GM21390 (cell line): ENCODE data around the gene INO80.

Source experiments
- ATAC-seq: cut with Tn5 transposase; IDR thresholded peaks from one replicate; pipeline ENCODE4 v1.9.1; 2021; ENCODE audit not compliant: unreplicated experiment

The INO80 gene

DNA sequence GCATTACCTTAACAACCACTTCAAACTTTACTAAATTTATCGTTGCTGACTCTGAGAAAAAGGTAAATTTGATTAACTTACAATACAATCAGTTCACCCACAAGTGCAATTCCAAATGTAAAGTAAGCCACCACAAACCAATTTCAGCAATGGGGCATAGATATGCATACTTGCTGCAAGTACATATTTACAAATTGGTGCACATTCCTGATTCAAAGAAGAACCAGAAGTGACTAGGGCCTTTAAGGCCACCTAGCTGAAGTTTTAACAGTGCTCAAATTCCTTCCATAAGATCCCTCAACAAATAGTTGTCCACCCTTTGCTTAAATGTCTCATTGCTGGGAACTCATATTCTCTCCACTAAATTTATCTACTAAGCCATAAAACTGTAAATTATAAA is 67.2 kb downstream of the INO80 start:
- no peak for ATAC-seq

DNA sequence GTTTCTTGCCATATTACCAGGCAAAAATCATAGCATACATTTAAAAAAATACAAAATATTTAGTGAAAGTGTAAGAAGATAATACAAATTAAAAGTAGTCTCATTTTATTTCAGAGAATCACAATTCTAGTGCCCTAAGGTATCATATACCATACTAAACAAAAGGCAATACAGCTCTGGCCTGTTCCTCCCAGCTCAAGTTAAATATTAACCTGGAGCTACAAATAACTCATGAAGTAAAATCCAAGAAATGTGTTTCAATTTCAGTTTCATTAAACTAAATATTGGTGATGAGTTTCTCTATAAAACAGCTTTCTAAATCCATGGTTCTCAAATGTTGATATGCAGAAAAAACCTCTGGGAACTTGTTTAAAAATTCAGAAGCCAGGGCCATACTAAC is 67.7 kb downstream of the INO80 start:
- no peak for ATAC-seq

DNA sequence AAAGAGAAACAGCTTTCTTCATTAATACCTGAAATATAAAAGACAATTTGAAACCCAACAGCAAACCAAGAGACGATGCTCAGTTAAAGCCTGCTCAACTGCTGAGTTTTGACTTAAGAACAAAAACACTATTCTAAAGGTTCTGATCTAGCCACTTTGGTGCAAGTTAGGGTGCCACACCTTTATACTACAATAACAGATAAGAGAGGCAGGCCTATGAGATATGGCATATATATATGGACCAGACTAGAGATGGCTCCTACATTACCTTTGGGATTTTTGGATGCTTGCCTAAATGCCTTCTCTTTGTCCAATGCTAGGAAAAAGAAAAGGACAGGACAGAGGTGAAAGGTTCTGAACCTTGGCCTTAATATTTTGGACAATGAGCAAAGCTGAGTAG is 68.6 kb downstream of the INO80 start:
- ATAC-seq, result no peak

DNA sequence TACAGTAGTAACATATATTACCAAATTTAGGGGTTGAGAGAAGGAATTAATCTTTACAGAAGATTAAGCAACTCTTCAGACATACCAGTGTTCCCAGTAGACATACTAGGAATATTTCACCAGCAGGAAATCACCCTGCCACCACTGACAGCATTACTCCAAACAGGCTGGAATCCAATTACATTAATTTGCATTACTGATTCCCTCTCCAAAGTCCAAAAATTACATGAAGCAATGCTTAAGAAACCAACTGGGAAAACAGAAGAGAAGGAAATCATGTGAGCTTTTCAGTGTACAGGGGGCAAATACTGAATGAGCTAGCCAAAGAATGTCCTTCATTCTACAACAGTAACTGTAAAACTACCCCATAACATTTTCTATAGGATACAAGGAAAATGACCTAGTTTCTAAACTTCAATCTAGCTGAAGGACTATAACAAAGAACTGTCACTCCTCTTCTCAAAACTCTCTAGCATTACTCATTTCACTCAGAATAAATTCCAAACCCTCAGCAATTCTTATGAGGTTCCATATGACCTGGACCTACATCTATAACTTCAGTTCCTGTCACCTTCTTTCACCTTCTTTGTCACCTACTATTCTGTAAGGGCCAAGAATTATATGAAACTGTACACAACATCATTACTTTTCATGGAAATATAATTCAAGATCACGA is 72.7 kb downstream of the INO80 start:
- ATAC-seq, result no peak

DNA sequence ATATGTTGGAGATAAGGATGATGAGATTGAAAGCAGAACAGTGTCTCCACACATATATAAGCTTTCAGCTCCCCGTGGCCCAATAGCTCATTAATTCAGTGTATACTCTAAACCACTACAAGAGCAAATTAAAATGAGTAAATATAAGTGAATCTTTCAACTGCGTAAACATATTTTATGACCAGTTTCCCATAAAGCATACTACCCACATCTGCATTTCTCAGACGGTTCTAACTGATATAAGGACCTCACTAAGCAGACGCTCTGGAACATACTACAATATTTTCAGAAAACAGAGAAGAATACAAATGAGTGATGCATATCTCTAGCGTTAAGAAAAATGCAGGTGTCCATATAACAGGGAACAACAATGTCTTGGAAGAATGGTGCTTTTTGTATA is 73.2 kb downstream of the INO80 start:
- no peak for ATAC-seq

DNA sequence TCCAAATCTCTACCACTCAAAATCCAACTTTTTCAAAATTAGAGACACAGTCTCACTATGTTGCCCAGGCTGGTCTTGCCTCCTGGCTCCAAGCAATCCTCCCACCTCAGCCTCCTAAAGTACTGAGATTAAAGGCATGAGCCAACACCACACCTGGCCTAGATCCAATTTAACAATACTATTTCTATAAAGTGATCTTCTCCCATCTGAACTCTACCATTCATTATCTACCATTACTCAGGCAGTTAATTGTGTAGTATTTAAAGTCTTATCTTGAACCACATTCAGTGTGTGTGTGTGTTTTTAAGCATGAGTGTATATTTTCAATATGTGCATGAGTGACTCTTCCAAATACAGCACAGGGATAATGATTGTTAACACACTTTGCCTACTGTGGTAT is 77.0 kb downstream of the INO80 start:
- ATAC-seq, result no peak

DNA sequence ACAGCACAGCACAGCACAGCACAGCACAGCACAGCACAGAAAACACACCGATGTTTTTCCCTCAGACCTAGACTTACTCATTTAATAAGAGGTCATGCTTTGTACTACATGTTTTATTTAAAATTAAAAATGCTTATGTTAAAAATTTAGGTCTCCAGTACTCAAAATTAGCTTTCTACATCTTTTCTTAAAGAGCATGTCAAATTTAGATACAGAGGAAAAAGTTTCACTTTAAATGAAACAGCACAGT is 84.1 kb downstream of the INO80 start:
- no peak for ATAC-seq

DNA sequence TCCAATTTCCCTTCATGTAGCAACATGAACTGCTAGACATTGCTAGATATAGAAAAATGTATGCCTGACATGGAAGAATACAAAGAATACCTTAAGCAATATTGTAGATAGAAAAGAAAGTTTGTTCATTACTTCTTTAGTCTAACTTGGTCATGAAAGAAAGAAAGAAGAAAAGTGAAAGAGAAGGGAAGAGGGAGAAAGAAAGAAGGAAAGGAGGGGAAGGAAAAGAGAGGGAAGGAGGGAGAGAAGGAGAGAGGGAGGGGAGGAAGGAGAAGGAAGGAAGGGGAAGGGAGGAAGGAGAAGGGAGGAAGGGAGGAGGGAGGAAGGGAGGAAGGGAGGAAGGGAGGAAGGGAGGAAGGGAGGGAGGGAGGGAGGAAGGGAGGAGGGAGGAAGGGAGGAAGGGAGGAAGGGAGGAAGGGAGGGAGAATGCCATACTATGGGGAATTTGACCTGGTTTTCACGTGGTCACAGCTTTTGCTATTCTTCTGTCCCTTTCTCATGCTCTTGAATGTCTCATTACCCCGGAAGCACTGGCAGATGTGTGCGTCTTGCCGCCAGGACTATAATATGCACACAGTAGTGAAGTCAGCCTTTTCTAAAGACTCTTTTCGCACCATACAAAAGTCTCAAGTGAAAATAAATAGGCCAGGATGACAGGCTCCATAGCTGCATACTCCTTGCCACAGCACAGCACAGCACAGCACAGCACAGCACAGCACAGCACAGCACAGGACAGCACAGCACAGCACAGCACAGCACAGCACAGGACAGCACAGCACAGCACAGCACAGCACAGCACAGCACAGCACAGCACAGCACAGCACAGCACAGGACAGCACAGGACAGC is 84.6 kb downstream of the INO80 start:
- ATAC-seq, result no peak

DNA sequence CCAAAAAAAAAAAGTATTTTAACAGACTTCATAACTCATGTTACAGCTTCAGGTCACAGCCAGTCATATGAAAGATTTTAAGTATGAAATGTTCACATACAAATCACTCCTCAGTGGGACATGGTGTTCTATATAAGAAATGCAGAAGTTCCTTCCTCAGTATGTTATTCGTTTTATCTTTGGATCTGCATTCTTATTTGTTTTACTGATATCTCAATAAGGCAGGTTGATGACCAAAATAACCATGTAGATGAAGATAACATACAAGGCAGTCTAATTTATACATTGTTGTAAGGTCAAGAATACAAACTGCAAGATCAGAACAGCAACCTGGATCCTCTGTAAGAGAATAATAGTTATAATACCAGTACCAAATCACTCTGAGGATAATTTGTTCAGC is 87.2 kb downstream of the INO80 start:
- ATAC-seq, result no peak

DNA sequence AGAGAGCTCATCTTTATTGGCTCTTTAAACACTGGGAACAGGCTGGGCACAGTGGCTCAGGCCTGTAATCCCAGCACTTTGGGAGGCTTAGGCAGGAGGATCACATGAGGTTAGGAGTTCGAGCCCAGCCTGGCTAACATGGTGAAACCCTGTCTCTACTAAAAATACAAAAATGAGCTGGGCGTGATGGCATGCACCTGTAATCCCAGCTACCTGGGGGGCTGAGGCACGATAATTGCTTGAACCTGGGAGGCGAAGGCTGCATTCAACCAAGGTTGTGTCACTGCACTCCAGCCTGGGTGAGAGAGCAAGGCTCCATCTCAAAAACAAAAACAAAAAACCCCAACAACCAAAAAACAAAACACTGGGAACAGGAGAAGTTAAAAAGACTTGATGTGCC is 90.7 kb downstream of the INO80 start:
- no peak for ATAC-seq

DNA sequence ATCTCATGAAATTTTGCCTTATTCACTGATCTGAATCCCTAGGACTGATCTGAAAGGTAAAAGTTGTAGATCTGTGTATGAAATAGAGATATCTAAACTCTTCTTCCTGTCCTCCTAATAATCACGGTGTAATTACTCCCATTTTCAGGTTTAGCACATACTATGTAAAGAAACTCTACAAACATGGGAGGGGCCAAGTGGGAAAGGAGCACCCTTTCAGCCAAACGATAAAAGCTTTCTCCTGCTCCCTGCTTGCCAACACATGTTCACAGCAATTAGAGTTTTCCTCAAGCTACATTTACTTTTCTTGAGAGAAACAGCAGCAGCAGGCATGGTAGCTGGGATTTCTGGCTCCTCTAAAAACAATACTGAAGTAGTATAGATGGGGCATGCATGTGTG is 91.2 kb downstream of the INO80 start:
- no peak for ATAC-seq

DNA sequence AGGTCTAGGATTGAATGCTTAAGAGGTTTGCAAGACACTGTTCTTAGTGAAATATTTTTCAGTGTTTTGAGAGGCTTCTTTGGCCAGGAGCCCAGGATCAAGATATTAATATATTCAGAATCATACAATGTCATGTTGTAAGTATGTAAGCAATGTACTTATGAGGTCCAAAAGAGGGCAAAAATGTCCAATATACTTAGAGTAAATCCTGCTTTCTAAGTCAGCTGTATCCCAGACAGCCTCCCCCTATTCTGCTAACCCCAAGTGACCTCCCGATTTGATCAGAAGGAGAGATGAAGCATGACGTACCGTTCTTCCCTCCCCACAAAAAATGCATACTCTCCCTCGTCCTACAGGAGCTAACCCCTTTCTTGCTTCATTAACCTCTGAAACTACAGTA is 91.9 kb downstream of the INO80 start:
- ATAC-seq, result no peak

DNA sequence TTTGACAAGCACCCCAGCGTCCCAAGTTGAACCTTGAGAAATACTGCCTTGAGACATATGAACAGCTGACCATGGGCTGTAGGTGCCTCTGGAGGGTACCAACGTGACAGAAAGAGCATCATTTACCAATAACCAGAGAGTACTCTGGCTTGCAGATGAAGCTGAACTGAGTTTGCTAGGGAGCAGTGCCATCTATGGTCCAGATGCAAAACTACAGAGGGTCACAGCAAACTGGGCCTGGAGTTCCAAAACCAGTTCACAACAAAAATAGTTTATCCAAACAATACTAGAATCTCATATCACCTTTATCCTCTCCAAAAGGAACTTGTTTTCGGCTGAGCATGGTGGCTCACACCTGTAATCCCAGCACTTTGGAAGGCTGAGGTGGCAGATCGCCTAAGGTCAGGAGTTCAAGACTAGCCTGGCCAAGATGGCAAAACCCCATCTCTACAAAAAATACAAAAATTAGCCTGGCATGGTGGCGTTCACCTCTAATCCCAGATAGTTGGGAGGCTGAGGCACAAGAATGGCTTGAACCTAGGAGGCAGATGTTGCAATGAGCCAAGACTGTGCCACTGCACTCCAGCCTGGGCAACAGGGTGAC is 93.5 kb downstream of the INO80 start:
- no peak for ATAC-seq

DNA sequence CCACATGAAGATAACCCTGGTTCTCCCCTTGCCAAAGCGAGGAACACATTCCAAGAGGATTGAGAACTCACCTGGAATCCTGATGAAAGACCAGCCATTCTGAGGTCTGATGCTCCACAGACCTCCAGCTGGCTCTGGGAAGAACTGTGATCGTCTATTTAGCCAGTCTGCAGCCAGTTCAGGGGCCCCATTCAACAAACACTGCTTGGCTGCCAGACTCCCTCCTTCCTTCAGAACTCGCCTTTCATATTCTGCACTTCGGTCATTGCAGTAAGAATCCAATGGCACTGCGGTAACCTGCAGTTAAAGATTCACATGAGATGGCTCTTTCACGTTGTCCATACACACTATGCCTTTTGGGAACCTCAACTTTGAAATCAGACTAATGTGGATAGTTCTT is 95.3 kb downstream of the INO80 start:
- no peak for ATAC-seq

DNA sequence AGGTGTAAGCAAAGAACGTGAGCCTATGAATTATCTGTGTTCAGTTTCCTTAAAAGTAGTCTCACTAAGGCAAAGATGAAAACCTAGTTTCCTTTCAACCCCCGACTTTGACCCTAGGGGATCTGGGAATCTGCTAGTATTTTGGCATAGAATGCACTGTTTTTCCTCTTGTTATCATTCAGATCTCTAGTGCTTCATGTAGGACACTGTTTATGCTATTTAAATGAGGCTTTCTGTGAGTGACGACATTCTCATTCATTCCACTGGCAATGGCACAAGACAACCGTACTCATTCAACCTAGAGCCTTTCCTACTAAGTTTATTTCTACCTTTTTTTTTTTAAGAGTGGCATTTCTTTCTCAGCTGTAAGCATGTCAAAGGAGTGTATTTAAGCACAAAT is 95.8 kb downstream of the INO80 start:
- no peak for ATAC-seq

DNA sequence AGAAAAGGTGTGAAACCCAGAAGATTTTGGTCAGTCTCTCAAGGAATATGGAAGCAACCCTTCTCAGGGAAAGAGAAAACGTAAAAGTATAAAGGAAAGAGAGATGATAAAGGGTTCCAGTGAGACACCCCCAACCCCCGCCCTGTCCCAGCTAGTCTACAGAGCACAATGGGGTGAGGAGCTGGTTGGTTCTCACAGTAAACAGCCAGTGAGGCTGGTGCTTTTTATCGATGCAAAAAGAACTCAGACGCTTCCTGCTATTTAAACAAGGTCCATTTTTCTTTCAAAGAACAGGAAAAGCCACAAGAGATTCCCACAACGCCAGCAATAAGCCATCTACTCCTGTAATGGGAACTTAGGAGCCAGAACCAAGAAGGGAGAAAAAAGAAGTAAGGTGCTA is 96.9 kb downstream of the INO80 start:
- no peak for ATAC-seq

DNA sequence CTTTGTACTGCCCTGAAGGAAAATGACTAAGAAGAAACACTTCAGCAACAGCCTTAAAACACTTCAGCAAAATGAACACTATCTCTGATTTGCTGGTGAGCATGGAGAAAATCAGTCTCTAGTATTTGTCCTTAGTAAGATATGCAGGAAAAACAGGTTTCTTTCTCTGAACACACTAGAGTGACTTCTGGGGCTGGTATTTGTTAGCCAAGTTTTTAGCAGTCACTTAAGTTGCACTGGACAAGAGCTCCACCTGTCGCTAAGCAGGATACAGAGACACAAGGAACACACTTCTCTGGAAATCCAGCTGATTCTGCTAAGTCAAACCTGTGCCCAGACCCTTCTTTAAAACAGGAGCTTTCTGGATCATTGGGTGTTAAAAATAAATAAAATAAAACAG is 97.5 kb downstream of the INO80 start:
- no peak for ATAC-seq

DNA sequence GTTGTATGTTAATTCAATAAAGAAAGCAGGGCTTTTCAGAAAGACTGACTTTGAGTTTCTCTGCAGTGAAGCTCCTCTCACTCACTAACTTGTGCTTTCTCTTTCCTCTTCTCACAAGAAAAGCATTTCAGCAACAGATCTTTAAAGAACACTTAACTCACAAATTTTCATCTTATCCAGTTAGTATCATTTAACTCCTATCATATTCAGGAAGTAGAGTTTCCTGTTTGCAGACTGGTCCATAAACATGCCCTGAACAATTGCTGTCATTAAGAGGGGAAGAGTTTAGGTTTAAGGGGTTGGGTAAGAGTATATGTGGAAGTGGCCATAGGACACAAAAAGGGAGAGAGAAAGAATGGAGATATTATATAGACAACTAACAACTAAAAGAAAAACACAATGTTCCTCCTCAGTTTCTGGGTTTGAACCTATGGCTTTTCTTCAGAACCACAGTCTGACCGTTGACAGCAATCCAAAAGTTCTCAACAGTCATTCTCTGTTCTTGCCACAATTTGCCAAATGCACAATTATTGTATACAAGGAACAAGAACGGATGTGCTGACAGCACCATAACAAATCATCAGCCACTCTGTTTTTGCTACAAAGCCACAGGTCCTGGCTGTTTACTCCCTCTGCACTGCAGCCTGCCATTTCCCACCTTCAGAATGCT is 98.9 kb downstream of the INO80 start:
- ATAC-seq, result no peak

DNA sequence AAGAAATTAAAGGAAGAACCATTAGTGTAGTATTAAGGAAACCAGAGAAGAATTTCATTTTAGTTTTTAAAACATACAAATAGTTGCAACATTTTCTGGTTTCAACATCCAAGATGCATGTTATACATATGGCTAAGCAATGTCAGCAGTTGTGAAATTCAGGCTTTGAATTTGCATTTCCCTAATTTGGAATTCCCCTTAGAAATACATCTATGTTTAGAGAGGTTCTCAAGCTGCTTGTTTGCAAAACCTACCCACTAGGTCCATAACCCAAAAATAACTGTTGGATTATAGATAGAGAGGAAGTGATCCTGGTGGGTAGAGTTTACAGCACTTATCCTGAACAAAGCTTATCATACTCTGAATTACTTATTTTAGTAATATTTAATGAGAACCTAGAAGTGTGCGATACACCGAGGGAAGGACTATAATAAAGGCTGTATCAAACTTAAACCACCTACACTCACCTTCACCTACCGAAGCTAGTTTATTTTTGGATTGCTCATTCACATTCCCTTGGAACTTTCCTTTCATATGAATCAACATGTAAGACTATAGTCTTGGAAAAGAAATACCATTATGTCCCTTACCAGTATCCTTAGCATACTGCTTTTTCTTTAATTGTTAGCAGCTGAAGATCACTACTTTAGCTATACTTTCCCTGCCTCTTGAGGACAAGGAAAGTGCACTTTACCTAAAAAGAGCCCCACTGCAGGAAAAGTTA is 102.2 kb downstream of the INO80 start:
- no peak for ATAC-seq

DNA sequence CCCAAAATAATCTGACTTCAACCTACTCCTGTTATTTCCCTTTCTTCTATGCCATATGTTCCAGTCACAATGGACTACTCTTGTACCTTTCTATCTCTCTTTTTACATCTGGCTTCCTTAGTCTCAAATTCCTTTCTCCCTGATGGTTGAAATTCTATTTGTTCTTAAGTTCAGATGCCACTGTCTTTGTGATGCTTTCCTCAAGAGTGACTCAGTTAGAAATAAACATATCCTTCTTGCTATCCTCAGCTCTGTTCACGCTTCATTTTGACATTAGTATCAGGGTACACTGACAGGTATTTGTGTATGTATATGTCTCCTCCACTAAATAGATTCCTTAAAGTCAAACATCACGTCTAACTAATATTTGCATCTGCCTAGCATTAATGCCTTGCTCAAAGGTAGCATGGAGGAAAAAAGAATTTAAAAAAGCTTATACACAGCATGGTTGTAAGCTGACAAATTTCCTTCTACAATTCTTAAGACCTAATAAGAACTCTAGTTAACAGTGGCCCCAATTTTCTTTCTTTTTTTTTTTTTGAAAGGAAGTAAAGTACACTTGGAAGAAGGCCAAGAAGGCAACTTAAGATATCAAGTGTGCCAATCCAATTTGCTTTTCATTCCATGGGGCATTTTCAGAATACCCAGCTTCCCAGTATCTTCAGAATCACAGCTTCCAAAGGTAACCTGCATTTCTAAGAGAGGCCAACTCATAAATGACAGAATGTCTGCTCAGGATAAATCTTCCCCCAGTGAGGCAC is 104.8 kb downstream of the INO80 start:
- ATAC-seq, result no peak

DNA sequence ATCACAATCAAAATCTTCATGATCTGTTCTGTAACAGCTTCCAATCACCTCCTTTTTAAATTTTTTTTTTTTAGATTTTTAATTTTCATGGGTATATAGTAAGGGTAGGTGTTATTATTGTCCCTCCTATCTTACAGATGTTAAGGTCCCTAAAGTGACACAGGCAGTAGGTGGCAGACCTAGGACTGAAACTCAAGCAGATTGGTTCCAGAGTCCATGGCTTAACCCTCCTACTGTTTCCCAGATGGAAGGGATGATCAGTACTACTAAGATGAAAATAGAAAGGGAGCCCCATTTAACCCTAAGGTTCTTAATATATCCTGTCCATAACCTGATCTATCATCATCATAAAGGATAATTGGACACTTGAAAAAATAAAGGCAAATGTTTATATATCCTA is 105.7 kb downstream of the INO80 start:
- no peak for ATAC-seq
